ENCODE data around the gene SLC7A6. TPM values are rescaled to one million over a fixed set of nuclear protein-coding genes. Genes with fewer than 3 reads are reported as not detected.

Gene SLC7A6
- total RNA-seq, 3 donors from 2014 or later: 43.2 to 284 (median 65.2) TPM

GRCh38 chr16:68270353-68270752, 6.0 kb downstream of the SLC7A6 start:
- TF ChIP-seq CTCF (IDR thresholded peaks at IDR 0.05) (no peak), POLR2A (IDR thresholded peaks at IDR 0.05) (no peak), POLR2AphosphoS5 (IDR thresholded peaks at IDR 0.05) (no peak)
- Histone ChIP-seq H3K4me3 (no peak overlapping the region), H3K4me1 (no peaks in the 10 kb centered on the region), H3K27me3 (no peaks in the 10 kb centered on the region), H3K36me3 (no peaks in the 10 kb centered on the region), H3K27ac (no peak overlapping the region), H3K9me3 (no peaks in the 10 kb centered on the region)
- intact Hi-C loops (cut with DNase I; ENCODE audit: low total_unique reads): no loop called here
- no peak for DNase-seq (ENCODE audit: low spot score in 2 of 2)

GRCh38 chr16:68272507-68273209, 8.3 kb downstream of the SLC7A6 start:
- TF ChIP-seq POLR2AphosphoS5 (IDR thresholded peaks at IDR 0.05): no peak
- TF ChIP-seq CTCF (IDR thresholded peaks at IDR 0.05): no peak
- no peak for TF ChIP-seq POLR2A (IDR thresholded peaks at IDR 0.05)
- intact Hi-C loops (cut with DNase I; ENCODE audit: low total_unique reads): no loop called here

GRCh38 chr16:68273459-68273858, 9.1 kb downstream of the SLC7A6 start:
- H3K27ac ChIP-seq: peak overlapping the region in 1 of 2 donors; percentile 3
- H3K36me3 ChIP-seq: no peaks in the 10 kb centered on the region
- no peak for TF ChIP-seq POLR2A (IDR thresholded peaks at IDR 0.05)
- TF ChIP-seq POLR2AphosphoS5 (IDR thresholded peaks at IDR 0.05): no peak
- no peak for TF ChIP-seq CTCF (IDR thresholded peaks at IDR 0.05)
- intact Hi-C loops (cut with DNase I; ENCODE audit: low total_unique reads): no loop called here
- H3K27me3 ChIP-seq: no peaks in the 10 kb centered on the region
- H3K4me1 ChIP-seq: no peaks in the 10 kb centered on the region
- H3K4me3 ChIP-seq: no peak overlapping the region
- H3K9me3 ChIP-seq: no peaks in the 10 kb centered on the region
- no peak for DNase-seq (ENCODE audit: low spot score in 2 of 2)

More at GRCh38 chr16:68272507-68273209, 8.3 kb downstream of the SLC7A6 start:
- no peaks in the 10 kb centered on the region for H3K9me3 ChIP-seq
- H3K4me1 ChIP-seq: no peaks in the 10 kb centered on the region
- H3K36me3 ChIP-seq: no peaks in the 10 kb centered on the region
- H3K27me3 ChIP-seq: no peaks in the 10 kb centered on the region
- H3K4me3 ChIP-seq: no peak overlapping the region
- peak overlapping the region in 1 of 2 donors; percentile 15 for H3K27ac ChIP-seq
- no peak for DNase-seq (ENCODE audit: low spot score in 2 of 2)

GRCh38 chr16:68273896-68274295, 9.6 kb downstream of the SLC7A6 start:
- Histone ChIP-seq H3K9me3 (no peaks in the 10 kb centered on the region), H3K36me3 (no peaks in the 10 kb centered on the region), H3K27me3 (no peaks in the 10 kb centered on the region), H3K4me1 (no peaks in the 10 kb centered on the region), H3K27ac (peak overlapping the region in 1 of 2 donors; percentile 3), H3K4me3 (no peak overlapping the region)
- DNase-seq (ENCODE audit: low spot score in 2 of 2): no peak
- intact Hi-C loops (cut with DNase I; ENCODE audit: low total_unique reads): no loop called here
- no peak for TF ChIP-seq POLR2AphosphoS5 (IDR thresholded peaks at IDR 0.05)
- TF ChIP-seq POLR2A (IDR thresholded peaks at IDR 0.05): no peak
- no peak for TF ChIP-seq CTCF (IDR thresholded peaks at IDR 0.05)

- Histone ChIP-seq H3K27me3 (no peaks in the 10 kb centered on the region), H3K27ac (peak overlapping the region in 1 of 2 donors; percentile 3)
Measured at GRCh38 chr16:68274441-68274840, 10.1 kb downstream of the SLC7A6 start.

More at GRCh38 chr16:68274441-68274840, 10.1 kb downstream of the SLC7A6 start:
- Histone ChIP-seq H3K9me3 (no peaks in the 10 kb centered on the region), H3K36me3 (no peaks in the 10 kb centered on the region), H3K4me3 (no peak overlapping the region), H3K4me1 (no peaks in the 10 kb centered on the region)
- no peak for DNase-seq (ENCODE audit: low spot score in 2 of 2)
- TF ChIP-seq POLR2A (IDR thresholded peaks at IDR 0.05): no peak
- no peak for TF ChIP-seq CTCF (IDR thresholded peaks at IDR 0.05)
- no peak for TF ChIP-seq POLR2AphosphoS5 (IDR thresholded peaks at IDR 0.05)
- intact Hi-C loops (cut with DNase I; ENCODE audit: low total_unique reads): no loop called here
